Activated T-helper 2 cell treated with anti-CD3 and anti-CD28 coated beads, Interferon-gamma antibody, Interleukin-2, Interleukin-4, amounts not matched to agents 10 μg/mL and 5 μg/mL and 100 μg/mL, durations not matched to agents 14 hours and 24 hours and 36 hours (primary cell): ENCODE data around the gene SCRN2. TPM values are rescaled to one million over a fixed set of nuclear protein-coding genes. Genes with fewer than 3 reads are reported as not detected.

ENCODE experiments used
- DNase-seq: peaks from one replicate; pipeline ENCODE4 v3.0.0; 2021; ENCODE audit warnings: low spot score
- H3K27ac Mint-ChIP-seq: one replicate; pipeline ENCODE4 v1.8.0; 2021; ENCODE audit warnings: mixed read lengths
- H3K27me3 Mint-ChIP-seq: one replicate; pipeline ENCODE4 v1.8.0; 2021; ENCODE audit warnings: low read depth, mixed read lengths
- H3K36me3 Mint-ChIP-seq: one replicate; pipeline ENCODE4 v1.8.0; 2021; ENCODE audit warnings: low read depth, mixed read lengths
- H3K4me1 Mint-ChIP-seq: one replicate; pipeline ENCODE4 v1.8.0; 2021; ENCODE audit warnings: low read depth, mixed read lengths
- H3K4me3 Mint-ChIP-seq: one replicate; pipeline ENCODE4 v1.8.0; 2021; ENCODE audit warnings: low read depth, mild to moderate bottlenecking, moderate library complexity, mixed read lengths
- H3K9me3 Mint-ChIP-seq: one replicate; pipeline ENCODE4 v1.8.0; 2021; ENCODE audit warnings: mixed read lengths
- intact Hi-C: fragments of 100-400 bp; cut with micrococcal nuclease; formaldehyde crosslinking; loops from one replicate; pipeline ENCODE4 v1.15.1; 2023
- total RNA-seq: library from RNA; stranded (reverse); gene quantifications from 2 replicates; pipeline ENCODE4 v1.2.3, GENCODE V29; 2022

SCRN2 gene
- total RNA-seq = 23.5 and 27.5 TPM in 2 replicates

DNA sequence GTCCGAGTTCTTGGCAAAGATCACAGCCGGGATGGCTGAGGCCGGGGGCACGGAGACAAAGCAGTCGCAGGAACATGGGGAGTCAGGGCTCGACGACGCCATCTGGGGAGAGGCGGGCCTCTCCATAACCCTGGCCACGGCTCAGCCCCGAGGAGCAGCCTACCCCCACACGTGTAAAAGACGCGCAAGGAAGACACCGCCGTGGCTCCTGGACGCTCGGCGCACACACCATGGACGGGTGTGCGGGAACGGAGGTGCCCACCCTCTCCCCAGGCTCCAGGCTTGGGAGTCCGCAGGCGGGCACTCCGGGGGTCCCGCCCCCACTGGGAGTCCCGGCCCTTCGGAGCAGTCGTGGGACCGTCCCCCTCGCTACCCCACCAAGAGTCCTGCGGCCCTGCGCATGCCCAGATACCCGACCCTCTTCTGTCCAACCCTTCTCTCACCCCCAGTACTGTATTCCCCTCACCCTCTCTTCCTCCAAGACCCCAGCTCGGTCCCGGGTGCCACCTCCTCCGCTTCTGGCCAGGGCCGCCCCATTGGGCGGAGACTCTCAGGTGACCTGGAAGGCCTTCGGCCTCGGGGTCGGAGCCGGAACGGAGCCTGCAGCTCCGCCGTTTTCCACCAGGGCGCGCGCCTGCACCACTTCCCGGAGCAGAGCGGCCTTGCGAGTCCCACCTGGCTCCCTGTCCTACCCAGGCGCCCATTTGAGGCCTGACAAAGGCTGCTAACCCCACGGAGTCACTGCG is at the start of gene SCRN2:
SCRN2 (minus strand) TSS at position 532 of the 746 bp plus-strand sequence; CDS start at position 102, 430 bp downstream.
- peak within 1 kb of the TSS; percentile 88 for H3K27ac Mint-ChIP-seq
- intact Hi-C loops = loop anchor here (1.0 kb wide), 4 partner anchors 10 to 130 kb away; partner anchors contain the start of genes CDK5RAP3, LRRC46 and MRPL10
- H3K27me3 Mint-ChIP-seq = peaks cover 18% of the 10 kb centered on the region
- peak within 1 kb of the TSS; percentile 94 for H3K4me3 Mint-ChIP-seq
- H3K36me3 Mint-ChIP-seq = peaks cover 5% of the 10 kb centered on the region
- no peaks in the 10 kb centered on the region for H3K9me3 Mint-ChIP-seq
- H3K4me1 Mint-ChIP-seq = peaks cover 23% of the 10 kb centered on the region
- DNase-seq = peak; percentile 87

- no peaks in the 10 kb centered on the region for H3K27me3 Mint-ChIP-seq
- no peaks in the 10 kb centered on the region for H3K36me3 Mint-ChIP-seq
- DNase-seq = peak; percentile 80
- peaks cover 13% of the 10 kb centered on the region for H3K4me1 Mint-ChIP-seq
- H3K4me3 Mint-ChIP-seq = no peak overlapping the region
- intact Hi-C loops = loop anchor here (1.0 to 2.0 kb wide), 2 partner anchors 39 to 49 kb away; partner anchors contain the start of genes SCRN2 and SP6
- H3K9me3 Mint-ChIP-seq = no peaks in the 10 kb centered on the region
- H3K27ac Mint-ChIP-seq = no peak overlapping the region
Observed at GRCh38 chr17:47889734-47890529, 48.9 kb upstream of the SCRN2 start.

DNA sequence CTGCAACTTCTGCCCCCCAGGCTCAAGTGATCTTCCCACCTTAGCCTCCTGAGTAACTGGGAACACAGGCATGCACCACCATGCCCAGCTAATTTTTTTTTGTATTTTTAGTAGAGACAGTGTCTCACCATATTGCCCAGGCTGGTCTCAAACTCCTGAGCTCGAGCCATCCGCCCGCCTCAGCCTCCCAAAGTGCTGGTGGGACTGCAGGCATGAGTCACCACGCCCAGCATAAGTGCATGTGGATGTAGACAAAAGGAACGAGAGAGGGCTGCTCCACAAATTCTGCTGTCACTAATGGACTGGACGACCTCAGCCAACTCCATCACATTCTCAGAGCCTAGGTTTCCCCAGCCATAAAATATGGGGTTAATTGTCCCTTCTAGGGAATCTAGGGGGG is 47.2 kb upstream of the SCRN2 start:
- no peak overlapping the region for H3K4me3 Mint-ChIP-seq
- no peak for DNase-seq
- no peak overlapping the region for H3K27ac Mint-ChIP-seq
- no peaks in the 10 kb centered on the region for H3K36me3 Mint-ChIP-seq
- intact Hi-C loops = no loop called here
- H3K4me1 Mint-ChIP-seq = peaks cover 6% of the 10 kb centered on the region
- H3K9me3 Mint-ChIP-seq = no peaks in the 10 kb centered on the region
- H3K27me3 Mint-ChIP-seq = no peaks in the 10 kb centered on the region

- Mint-ChIP-seq H3K4me3 (no peak overlapping the region), H3K4me1 (no peaks in the 10 kb centered on the region), H3K27me3 (peaks cover 2% of the 10 kb centered on the region), H3K36me3 (no peaks in the 10 kb centered on the region), H3K9me3 (no peaks in the 10 kb centered on the region), H3K27ac (no peak overlapping the region)
- no peak for DNase-seq
- intact Hi-C loops = no loop called here
Observed at GRCh38 chr17:47884905-47885730, 44.0 kb upstream of the SCRN2 start.

DNA sequence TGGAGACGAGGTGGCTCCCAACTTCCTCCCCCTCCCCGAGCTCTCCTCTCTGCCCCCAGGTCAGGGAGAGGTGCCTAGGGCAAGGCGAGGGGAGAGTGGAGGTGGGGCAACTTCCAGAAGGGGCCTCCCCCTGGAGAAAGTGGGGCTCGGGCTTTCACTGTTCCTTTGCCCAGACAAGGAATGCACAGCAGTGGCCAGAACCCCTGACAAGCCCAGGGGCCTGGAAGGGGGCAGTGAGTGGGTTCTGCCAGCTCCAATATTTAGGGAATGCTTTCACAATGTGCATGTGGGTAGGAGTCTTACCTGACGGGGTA is 43.3 kb upstream of the SCRN2 start:
- Mint-ChIP-seq H3K27ac (no peak overlapping the region), H3K9me3 (no peaks in the 10 kb centered on the region), H3K27me3 (peaks cover 3% of the 10 kb centered on the region)

DNA sequence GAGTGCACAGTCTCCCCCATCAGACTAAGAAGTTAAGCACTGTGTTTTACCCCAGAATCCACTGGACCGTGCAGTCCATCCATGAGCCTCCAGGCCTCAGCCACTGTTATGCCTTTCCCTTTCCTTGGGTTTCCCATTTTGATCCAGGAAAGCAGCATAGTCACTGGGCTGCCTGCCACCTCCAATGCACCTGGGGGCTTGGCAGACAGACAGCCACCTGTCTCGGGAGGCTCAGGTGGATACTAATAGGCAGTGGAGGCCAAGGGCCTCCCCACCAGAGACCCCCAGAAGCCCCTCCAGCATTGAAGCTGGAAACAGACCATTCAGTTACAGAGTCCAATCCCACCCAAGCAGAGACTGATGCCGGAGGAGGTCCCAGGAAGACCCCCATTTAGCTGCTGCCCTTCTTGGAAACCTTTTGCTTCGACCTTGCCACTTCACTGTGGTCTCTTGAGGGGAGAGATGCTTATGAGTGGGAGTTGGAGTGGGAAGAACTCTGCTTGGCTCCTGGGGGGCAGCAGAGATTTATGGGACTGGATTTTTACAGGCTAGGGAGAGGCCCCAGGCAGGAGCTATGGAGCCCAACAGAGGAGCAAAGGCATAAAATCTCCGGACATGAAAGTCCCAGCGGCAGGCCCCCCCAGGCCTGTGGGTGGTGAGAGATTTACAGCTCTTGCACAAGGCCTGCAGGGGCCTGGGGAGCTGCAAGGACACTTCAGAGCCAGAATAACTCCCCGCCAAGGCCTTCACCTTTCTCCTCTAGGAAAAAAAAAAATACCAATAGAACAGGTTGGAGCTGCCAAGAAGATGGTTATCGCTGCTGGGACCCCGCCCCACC is 42.7 kb upstream of the SCRN2 start:
- no peaks in the 10 kb centered on the region for H3K36me3 Mint-ChIP-seq
- peaks cover 4% of the 10 kb centered on the region for H3K4me1 Mint-ChIP-seq
- intact Hi-C loops = no loop called here
- no peak for DNase-seq
- H3K27ac Mint-ChIP-seq = no peak overlapping the region
- no peaks in the 10 kb centered on the region for H3K9me3 Mint-ChIP-seq
- H3K27me3 Mint-ChIP-seq = peaks cover 7% of the 10 kb centered on the region
- no peak overlapping the region for H3K4me3 Mint-ChIP-seq

More for the DNA sequence above, 43.3 kb upstream of the SCRN2 start:
- no peak for DNase-seq
- intact Hi-C loops = no loop called here
- H3K4me3 Mint-ChIP-seq = no peak overlapping the region
- no peaks in the 10 kb centered on the region for H3K4me1 Mint-ChIP-seq
- H3K36me3 Mint-ChIP-seq = no peaks in the 10 kb centered on the region

DNA sequence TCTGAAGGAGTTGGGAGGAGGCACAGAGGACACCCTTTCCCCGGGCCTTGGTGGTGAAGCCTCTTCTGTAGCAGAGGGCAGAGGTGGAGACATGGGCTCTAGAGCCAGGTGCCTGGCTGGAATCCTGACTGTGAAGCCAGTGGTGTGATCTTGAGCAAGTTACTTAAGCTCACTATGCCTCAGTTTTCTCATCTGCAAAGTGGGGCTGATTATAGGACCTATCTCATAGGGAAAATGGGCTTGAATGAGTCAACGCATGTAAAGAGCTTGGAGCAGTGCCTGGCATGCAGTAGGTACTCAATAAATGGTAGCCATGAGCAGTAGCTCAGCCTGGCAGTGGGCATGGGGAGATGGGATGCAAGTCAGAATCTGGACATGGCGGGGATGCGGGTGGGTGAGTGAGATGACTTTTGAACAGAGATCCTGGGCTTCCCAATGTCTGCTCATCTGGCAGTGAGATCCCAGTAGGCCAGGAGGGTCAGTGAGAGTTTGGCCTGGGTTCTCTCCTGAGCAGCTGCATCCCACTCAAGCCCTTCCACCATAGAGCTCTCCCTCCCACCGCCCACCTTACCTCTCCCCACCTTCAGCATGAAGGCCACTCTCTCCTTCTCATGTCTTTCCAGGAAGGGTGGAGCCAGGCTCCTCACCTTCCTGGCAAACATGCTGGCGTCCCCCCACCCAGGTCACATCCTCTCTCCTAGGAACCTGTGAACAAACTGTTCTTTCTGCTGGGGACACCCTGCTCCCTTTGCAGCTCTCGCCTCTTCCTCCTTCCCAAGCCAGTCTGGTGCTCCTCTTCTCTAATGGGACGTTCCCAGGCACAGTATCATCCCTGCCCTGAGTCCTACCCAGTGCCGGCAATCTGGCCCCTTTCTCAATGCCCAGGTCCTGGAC is 41.9 kb upstream of the SCRN2 start:
- intact Hi-C loops = no loop called here

DNA sequence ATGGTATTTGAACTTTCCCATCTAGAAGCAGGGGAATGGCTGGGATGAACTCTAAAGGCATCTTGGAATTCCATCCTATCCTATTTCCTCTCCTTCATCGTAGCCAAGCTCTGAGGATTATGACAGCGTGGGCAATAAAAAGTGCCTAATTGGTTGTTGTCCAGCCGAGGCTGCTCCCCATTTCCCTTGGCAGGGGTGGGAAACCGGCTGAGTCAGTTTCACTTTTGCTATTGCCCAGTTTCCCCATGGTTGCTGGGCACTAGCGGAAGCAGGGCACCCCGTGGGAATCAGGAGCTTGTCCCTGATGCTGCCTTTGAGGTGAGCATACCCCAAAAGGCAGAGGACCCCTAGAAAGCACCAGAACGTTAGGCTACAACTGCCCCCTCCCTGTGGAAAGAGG is 41.2 kb upstream of the SCRN2 start:
- Mint-ChIP-seq H3K36me3 (no peaks in the 10 kb centered on the region), H3K4me1 (peaks cover 4% of the 10 kb centered on the region), H3K4me3 (no peak overlapping the region), H3K27me3 (peaks cover 15% of the 10 kb centered on the region), H3K9me3 (no peaks in the 10 kb centered on the region), H3K27ac (no peak overlapping the region)
- DNase-seq = no peak
- intact Hi-C loops = no loop called here

More for the DNA sequence above, 41.9 kb upstream of the SCRN2 start:
- Mint-ChIP-seq H3K9me3 (no peaks in the 10 kb centered on the region), H3K27ac (no peak overlapping the region), H3K36me3 (no peaks in the 10 kb centered on the region), H3K27me3 (peaks cover 11% of the 10 kb centered on the region), H3K4me3 (no peak overlapping the region), H3K4me1 (peaks cover 4% of the 10 kb centered on the region)
- DNase-seq = no peak

- Mint-ChIP-seq H3K9me3 (no peaks in the 10 kb centered on the region), H3K4me1 (peaks cover 4% of the 10 kb centered on the region), H3K36me3 (no peaks in the 10 kb centered on the region), H3K27ac (no peak overlapping the region), H3K27me3 (peaks cover 25% of the 10 kb centered on the region), H3K4me3 (no peak overlapping the region)
- intact Hi-C loops = no loop called here
- DNase-seq = no peak
Observed at GRCh38 chr17:47879776-47880454, 38.8 kb upstream of the SCRN2 start.

- H3K27ac Mint-ChIP-seq = no peak overlapping the region
- H3K36me3 Mint-ChIP-seq = no peaks in the 10 kb centered on the region
- no peak for DNase-seq
- peaks cover 4% of the 10 kb centered on the region for H3K4me1 Mint-ChIP-seq
- peaks cover 30% of the 10 kb centered on the region for H3K27me3 Mint-ChIP-seq
- no peak overlapping the region for H3K4me3 Mint-ChIP-seq
- intact Hi-C loops = no loop called here
- H3K9me3 Mint-ChIP-seq = no peaks in the 10 kb centered on the region
Observed at GRCh38 chr17:47879028-47879585, 38.0 kb upstream of the SCRN2 start.
